GM18909 (cell line): ENCODE data around the gene ATP1A2.
"Not testable (repeated sequence)": the region's sequence is repeated elsewhere in the genome, so short reads cannot be mapped to it uniquely, and the experiment has no call there.

Experiments used
- ATAC-seq: cut with Tn5 transposase; IDR thresholded peaks from one replicate; pipeline ENCODE4 v1.9.1; 2021; ENCODE audit warnings: mild to moderate bottlenecking; ENCODE audit not compliant: unreplicated experiment, poor library complexity

The ATP1A2 gene

DNA sequence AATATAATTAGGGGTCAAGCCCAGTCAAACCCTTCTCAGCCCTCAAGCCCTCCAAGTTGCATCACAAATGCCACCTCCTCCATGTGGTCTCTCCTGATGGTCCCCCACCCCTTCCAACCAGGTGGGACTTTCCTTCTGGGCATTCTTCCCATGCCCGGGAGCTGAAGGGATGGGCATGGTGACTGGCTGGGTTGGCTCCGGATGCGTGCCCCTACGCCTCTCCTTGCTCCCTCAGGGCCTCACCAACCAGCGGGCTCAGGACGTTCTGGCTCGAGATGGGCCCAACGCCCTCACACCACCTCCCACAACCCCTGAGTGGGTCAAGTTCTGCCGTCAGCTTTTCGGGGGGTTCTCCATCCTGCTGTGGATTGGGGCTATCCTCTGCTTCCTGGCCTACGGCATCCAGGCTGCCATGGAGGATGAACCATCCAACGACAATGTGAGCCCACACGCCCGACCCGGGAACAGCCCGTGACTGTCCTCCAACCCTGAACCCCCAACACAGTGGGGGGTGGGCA, 7.5 kb downstream of the ATP1A2 start:
- ATAC-seq, result no peak

DNA sequence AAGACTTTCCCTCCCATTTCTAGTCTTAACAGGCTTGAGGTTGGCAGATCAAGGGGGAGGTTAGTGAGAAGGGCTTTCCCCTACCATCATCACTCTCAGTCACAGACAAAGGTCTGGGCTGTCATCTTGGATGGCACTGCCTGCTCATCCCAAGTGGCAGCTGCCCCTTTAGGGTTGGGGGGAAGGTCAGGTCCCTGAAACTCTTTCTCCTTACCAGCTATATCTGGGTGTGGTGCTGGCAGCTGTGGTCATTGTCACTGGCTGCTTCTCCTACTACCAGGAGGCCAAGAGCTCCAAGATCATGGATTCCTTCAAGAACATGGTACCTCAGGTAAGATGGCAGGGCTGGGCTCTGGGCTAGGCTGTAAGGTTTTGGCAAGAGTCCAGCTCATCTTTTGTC, 8.2 kb downstream of the ATP1A2 start:
- ATAC-seq, result no peak

DNA sequence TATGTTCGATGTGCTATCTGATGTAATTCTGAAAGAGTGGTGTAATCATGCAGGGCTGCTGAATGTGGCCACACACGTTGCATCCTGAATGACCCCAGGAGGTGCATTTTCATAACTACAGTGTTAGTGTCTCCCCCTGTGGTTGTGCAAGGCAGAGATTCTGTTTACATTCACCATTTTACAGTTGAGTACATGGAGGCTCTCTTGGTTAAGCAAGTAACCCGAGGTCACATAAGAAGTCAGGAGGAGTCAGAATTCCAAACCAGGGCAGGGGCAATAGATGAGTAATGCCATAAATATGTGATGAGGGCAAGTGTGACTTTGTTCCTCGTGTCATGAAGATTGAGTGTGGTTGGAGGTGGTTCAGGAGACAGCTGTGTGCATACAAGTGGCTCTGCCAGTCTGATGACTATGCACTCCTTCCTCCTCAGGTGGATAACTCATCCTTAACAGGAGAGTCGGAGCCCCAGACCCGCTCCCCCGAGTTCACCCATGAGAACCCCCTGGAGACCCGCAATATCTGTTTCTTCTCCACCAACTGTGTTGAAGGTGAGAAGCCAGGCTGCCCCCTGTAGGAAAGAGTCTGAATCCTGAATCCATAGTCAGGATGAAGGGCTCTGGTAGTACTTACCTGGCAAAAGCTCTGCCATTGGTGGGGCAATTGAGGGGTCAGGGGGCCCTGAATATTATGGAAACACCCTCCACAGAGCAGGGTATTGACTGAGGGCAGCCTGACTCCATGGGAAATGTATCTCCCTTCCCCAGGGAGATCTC, 9.3 kb downstream of the ATP1A2 start:
- no peak for ATAC-seq

GRCh38 chr1:160125746-160126145, 10.2 kb downstream of the ATP1A2 start:
- ATAC-seq, result no peak

GRCh38 chr1:160126342-160126741, 10.8 kb downstream of the ATP1A2 start:
- ATAC-seq, result not testable (repeated sequence)

- ATAC-seq, result no peak
Measured at GRCh38 chr1:160127381-160127780, 11.8 kb downstream of the ATP1A2 start.

DNA sequence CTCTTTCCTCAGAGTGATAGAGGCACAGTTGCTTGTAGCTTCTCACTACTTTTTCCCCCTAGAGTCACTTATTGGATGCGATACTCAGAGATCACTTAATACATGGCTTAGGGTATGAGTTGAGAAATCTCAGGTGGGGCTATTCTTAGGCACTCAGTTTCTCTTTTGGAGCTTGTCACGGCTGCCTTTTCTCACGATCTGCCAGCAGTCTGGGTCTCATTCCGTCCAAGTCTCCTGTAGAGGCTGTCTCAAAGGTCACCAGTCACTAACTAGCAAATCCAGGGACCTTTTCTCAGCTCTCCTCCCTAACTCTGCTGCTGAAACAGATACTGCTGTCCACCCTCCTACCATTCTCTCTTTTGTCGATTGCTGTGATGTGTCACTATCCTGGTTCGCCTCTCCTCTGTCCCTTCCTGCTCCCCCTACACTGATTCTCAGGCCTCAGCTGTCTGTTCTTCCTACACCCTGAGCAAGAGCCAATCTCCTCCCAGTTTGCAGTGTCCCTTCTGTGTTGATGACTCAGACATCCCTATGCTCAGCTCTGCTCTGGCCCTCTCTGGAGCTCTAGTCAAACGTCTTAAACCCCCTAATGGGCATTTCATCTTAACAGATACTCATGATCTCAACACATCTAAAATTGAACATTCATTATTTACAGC, 12.4 kb downstream of the ATP1A2 start:
- no peak for ATAC-seq

DNA sequence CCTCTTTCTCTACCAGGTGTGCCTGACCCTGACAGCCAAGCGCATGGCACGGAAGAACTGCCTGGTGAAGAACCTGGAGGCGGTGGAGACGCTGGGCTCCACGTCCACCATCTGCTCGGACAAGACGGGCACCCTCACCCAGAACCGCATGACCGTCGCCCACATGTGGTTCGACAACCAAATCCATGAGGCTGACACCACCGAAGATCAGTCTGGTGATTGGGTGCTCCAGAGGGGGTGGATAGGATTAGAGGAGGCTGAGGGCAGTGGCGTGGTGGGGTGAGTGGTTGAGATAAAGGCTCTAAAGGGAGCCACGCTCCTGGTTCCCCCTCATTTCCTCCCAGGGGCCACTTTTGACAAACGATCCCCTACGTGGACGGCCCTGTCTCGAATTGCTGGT, 13.1 kb downstream of the ATP1A2 start:
- ATAC-seq, result no peak

GRCh38 chr1:160129046-160129445, 13.5 kb downstream of the ATP1A2 start:
- no peak for ATAC-seq

DNA sequence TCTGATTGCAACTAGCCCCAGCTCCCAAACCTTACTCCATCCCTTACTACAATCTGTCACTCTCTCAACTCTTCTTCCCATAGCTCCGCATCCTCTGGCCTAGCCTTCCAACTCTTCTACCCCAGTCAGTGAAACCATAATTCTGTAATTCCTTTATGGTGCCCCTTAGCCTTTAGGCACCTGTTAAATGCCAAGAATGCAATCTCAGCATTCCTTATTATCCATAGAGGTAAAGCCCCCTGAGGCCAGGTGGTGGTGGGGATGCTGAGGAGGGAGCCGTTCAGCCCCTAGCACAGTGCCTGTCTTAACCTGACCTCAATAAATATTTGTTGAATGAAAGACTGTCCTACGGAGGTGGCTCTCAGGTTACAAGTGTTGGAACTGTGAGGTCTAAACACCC, 14.0 kb downstream of the ATP1A2 start:
- ATAC-seq, result no peak

GRCh38 chr1:160129966-160130365, 14.4 kb downstream of the ATP1A2 start:
- ATAC-seq, result no peak

GRCh38 chr1:160130486-160130885, 14.9 kb downstream of the ATP1A2 start:
- ATAC-seq, result no peak

- ATAC-seq, result no peak
Measured at GRCh38 chr1:160130939-160131338, 15.4 kb downstream of the ATP1A2 start.

- no peak for ATAC-seq
Measured at GRCh38 chr1:160131803-160132565, 16.4 kb downstream of the ATP1A2 start.

- ATAC-seq, result no peak
Measured at GRCh38 chr1:160133990-160134770, 18.6 kb downstream of the ATP1A2 start.

GRCh38 chr1:160134791-160135572, 19.4 kb downstream of the ATP1A2 start:
- ATAC-seq, result no peak

DNA sequence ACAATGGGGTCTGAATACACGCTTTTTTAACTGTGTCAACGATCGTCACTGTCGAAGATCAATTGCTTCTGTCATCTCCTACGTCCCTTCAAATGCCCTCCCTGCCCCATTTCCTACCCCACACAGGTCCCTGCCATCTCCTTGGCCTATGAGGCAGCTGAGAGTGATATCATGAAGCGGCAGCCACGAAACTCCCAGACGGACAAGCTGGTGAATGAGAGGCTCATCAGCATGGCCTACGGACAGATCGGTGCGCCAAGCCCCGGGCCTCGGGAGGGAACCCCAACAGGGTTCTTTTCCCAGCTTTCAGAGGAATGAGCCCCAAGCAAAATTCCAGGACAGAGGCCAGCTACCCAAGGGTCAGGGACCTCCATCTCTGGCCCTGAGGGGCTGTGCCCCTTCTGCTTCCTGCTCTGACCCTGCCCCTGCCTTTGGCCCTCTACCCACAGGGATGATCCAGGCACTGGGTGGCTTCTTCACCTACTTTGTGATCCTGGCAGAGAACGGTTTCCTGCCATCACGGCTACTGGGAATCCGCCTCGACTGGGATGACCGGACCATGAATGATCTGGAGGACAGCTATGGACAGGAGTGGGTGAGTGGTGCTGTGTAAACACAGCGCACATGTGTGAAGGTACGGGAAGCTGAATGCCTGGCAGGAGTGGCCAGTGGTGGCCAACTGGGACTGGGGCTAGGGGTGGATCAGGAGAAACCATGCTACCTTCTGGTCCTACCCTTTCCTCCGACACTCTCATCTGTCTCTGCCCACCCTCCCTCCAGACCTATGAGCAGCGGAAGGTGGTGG, 20.8 kb downstream of the ATP1A2 start:
- ATAC-seq, result no peak

DNA sequence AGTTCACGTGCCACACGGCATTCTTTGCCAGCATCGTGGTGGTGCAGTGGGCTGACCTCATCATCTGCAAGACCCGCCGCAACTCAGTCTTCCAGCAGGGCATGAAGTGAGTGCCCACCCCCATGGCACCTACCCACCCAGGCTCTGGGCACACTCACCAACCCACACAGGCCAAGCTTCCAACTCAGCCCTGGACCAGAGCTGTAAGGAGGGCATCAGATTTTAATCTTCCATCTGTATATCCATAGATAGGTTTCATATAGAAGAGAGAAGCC, 21.3 kb downstream of the ATP1A2 start:
- no peak for ATAC-seq
